OCI-LY7 (cell line): Measurements from ENCODE around the gene CAPNS1.

Experiments used
- EZH2phosphoT487 ChIP-seq: fragments of 200-600 bp; sonication (generic); IDR thresholded peaks from 2 replicates; pipeline ENCODE4 v1.6.1; 2018; ENCODE audit warnings: low read depth, borderline replicate concordance, mild to moderate bottlenecking, mixed run types, antibody characterized with exemption, low read length, moderate library complexity, mixed read lengths
- TF ChIP-seq, protein P1 (sequence below): fragments of 200-600 bp; sonication (generic); conservative IDR thresholded peaks from 2 replicates; pipeline ENCODE4 v1.5.1; 2014; ENCODE audit warnings: mild to moderate bottlenecking, antibody characterized with exemption, low read length, moderate library complexity, mixed read lengths

DNA sequence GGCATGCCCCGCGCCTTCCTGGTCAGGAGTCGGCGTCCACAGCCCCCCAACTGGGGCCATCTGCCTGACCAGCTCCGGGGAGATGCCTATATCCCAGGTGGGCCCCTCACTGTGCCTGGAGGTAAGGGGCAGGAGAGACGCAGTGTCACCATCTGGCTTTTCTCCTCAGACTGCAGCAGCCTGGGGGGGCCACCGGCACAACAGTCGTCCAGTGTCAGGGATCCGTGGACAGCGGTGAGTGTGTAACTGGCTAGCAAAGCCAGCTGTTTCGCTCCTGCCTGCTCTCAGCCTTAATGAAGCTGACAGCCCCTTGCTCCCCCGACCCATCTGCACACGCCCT lies 28.7 kb upstream of the CAPNS1 start:
- TF ChIP-seq, protein P1, sequence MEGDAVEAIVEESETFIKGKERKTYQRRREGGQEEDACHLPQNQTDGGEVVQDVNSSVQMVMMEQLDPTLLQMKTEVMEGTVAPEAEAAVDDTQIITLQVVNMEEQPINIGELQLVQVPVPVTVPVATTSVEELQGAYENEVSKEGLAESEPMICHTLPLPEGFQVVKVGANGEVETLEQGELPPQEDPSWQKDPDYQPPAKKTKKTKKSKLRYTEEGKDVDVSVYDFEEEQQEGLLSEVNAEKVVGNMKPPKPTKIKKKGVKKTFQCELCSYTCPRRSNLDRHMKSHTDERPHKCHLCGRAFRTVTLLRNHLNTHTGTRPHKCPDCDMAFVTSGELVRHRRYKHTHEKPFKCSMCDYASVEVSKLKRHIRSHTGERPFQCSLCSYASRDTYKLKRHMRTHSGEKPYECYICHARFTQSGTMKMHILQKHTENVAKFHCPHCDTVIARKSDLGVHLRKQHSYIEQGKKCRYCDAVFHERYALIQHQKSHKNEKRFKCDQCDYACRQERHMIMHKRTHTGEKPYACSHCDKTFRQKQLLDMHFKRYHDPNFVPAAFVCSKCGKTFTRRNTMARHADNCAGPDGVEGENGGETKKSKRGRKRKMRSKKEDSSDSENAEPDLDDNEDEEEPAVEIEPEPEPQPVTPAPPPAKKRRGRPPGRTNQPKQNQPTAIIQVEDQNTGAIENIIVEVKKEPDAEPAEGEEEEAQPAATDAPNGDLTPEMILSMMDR: no peak
- TF ChIP-seq EZH2phosphoT487: no peak
